Retinal pigment epithelial cell (primary cell): ENCODE data around the gene MANBA.

ENCODE experiments used
- DNase-seq: peaks from one replicate; pipeline ENCODE4 v3.0.0-alpha.2; 2010; ENCODE audit warnings: low read depth
- H3K4me3 ChIP-seq: 2 replicates; pipeline ENCODE4 v1.5.1; 2011; ENCODE audit warnings: mild to moderate bottlenecking, low read length, control low read depth, moderate library complexity
- TF ChIP-seq, protein P1 (sequence below): conservative IDR thresholded peaks from 2 replicates; pipeline ENCODE4 v1.5.1; 2011; ENCODE audit warnings: low read depth, low read length, control low read depth, inconsistent platforms

Gene MANBA

DNA sequence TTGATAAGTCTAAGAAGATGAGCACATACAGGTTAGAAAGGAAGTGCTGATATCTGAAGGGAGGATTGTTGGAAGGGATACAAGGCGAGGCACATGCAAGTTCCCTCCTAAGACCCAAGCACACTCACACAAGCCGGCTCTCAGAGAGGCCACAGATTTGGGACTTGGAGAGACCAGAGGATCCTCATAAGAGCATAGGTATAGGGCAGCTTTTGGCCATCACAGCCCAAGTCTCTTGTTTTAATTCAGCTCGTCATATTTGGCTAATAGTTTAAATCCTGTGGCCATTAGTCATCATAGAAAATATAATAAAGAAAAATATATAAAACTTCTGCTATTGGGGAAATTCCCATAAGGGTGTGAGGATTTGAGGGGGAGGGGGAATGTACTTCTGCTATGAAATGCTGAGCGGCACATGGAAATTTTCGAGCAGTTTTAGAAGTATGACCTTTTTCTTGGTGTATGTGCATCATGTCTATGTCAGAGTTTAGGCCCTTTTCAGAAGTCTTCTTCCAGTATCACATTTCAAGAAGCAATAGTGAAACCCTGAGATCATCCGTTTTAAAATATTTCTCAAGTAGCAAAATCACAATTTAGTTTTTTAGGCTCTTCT lies 161.9 kb downstream of the MANBA start:
- TF ChIP-seq, protein P1, sequence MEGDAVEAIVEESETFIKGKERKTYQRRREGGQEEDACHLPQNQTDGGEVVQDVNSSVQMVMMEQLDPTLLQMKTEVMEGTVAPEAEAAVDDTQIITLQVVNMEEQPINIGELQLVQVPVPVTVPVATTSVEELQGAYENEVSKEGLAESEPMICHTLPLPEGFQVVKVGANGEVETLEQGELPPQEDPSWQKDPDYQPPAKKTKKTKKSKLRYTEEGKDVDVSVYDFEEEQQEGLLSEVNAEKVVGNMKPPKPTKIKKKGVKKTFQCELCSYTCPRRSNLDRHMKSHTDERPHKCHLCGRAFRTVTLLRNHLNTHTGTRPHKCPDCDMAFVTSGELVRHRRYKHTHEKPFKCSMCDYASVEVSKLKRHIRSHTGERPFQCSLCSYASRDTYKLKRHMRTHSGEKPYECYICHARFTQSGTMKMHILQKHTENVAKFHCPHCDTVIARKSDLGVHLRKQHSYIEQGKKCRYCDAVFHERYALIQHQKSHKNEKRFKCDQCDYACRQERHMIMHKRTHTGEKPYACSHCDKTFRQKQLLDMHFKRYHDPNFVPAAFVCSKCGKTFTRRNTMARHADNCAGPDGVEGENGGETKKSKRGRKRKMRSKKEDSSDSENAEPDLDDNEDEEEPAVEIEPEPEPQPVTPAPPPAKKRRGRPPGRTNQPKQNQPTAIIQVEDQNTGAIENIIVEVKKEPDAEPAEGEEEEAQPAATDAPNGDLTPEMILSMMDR: no peak
- H3K4me3 ChIP-seq: no peak overlapping the region
- DNase-seq: no peak

DNA sequence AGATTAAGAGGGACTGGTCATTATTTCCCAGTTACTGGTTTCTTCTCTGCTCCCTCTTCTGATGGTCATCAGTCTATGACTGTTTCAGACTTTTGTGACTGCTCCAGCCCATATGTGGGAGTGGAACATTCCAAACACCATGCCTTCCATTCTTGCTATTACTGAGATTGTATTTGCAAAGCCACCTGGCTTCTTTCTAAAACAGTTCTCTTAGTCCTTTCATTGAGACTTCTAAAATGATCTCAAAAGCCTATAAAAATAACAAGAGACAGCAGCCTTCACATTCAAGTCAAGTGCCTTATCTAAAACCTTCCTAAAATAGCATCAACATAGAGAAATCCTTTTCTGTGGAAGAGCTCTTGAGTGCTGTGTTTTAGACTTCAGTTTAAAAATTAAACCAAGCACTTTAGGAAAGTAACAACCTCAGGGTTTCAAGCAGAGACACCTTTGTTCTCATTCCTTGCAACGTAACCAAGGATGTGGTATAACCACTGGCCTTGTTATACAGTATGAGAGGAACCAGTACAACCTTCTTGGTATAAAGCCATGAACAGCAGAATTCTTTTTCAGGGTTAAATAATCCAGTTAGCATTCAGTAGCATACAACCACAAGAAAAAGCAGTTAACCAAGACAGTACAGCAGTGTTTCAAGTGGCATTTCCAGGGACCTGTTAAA lies 162.5 kb downstream of the MANBA start:
- TF ChIP-seq, protein P1: no peak
- no peak for DNase-seq
- no peak overlapping the region for H3K4me3 ChIP-seq

DNA sequence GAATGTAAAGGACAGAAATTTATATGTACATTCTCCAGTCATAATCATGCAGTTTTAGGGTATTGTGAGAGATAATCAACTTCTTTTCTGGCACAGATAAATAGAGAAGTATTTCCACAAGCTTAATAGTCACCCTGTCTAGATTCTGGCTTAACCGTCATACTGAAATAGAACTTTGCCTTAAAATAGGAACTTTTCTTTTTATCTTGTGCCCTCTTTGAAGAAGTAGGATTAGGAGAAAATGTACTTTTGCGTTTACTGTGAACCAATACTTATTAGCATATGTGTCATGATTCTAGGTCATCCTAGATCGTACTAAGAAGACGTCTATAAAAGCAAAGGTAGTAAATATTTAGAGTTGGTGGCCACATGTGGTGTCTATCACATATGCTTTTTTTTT lies 164.2 kb downstream of the MANBA start:
- DNase-seq: no peak
- TF ChIP-seq, protein P1: no peak
- no peak overlapping the region for H3K4me3 ChIP-seq

DNA sequence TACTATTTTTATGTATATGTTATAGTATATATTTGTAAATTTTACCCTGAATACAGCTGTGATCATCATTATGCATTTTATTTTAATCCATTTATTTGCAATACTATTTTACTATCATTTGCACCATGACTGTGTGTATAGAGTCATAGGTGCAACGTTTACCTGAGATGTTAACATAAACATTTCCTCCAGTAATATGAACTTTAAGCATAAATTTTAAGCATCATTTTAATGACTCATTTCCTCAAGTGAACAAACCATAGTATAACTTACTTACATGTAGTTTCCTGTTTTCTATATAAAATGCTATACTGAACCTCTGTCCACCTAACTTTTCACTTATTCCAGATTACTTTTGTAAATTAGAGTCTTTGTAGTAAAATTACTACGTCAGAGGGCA lies 166.8 kb downstream of the MANBA start:
- TF ChIP-seq, protein P1: no peak
- no peak for DNase-seq
- H3K4me3 ChIP-seq: no peak overlapping the region

DNA sequence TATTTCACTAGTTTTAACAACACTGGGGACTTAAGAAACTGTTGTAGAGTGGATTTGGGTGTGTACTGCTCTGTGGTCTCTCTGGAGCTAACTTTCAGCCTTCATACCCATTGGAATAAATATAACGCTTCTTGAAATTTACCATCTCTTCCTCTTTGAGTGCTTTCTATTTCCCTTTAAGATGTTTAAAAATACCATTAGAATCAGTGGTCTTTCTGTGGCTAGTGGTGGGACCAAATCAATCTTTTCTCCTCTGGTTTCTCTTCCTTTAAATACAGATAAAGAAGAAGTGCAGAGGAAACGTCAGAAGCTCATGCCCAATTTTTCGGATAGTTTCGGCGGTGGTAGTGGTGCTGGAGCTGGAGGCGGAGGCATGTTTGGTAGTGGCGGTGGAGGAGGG lies 167.6 kb downstream of the MANBA start:
- TF ChIP-seq, protein P1: no peak
- no peak for DNase-seq
- no peak overlapping the region for H3K4me3 ChIP-seq

DNA sequence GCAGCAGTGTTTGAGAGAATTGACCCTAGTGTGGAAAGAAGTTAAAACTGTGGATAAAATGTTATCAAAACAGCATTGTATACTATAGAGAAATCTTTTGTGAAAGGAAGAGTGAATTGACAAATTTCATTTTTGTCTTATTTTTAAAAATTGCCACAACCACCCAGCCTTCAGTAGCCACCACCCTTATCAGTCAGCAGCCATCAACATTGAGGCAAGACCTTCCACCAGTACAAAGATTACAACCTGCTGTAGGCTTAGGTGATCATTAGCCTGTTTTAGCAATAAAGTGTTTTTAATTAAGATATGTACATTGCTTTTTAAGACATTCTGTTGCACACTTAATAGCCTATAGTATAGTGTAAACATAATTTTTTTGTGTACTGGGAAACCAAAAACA lies 168.5 kb downstream of the MANBA start:
- TF ChIP-seq, protein P1: no peak
- H3K4me3 ChIP-seq: no peak overlapping the region
- DNase-seq: no peak

DNA sequence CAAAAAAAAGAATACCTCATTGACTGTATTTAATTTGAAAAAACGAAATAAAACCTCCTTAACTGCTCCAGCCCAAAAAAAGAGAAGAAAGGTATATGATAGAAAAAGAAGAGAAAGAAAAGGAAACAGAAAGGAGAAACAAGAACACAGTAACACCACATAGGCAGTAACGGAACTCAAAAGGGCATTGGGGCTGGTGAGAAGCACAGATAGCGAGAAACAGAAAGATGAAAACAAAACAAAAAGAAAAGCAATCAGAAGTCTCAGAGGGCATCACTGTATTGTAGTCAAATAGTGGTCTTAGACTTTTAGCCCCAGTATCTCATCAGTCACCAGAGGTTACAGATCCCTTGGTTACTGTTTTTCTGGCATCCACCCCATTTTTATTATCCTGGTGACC lies 171.0 kb downstream of the MANBA start:
- TF ChIP-seq, protein P1: no peak
- H3K4me3 ChIP-seq: no peak overlapping the region
- DNase-seq: no peak
